HK-2 (cell line): Measurements from ENCODE around the gene PFKL.
A peak's percentile ranks its signal among the peaks of the same experiment; 100 is the strongest.
"Not testable (repeated sequence)": the region's sequence is repeated elsewhere in the genome, so short reads cannot be mapped to it uniquely, and the experiment has no call there.

Experiments
- DNase-seq: peaks from one replicate; pipeline ENCODE4 v3.0.0-alpha.2; 2018; ENCODE audit not compliant: unreplicated experiment

Gene PFKL

GRCh38 chr21:44294391-44295162 is 5.3 kb upstream of the PFKL start:
- DNase-seq, result no peak

GRCh38 chr21:44295163-44295573 is 4.7 kb upstream of the PFKL start:
- DNase-seq, result no peak

- DNase-seq, result no peak
Observed at GRCh38 chr21:44295646-44296045, 4.2 kb upstream of the PFKL start.

DNA sequence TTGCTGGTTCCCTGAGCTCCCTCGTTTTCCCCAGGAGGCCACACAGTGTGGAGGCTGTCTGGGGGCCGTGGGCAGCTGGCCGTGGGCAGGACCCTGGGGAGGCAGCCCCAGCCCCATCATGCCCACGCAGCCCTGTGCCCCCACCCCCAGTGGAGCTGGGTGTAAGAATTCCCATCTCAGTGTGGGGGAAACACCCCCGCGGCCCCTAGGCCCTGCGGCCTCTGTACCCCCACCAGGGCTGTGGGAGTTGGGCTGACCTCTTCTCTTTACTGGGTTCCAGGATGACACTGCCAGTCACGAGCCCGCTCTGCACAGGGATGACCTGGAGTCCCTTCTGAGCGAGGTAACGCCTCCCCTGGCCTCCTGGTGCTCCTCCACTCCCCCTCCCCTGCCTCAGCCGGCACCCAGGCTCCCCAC is 3.7 kb upstream of the PFKL start:
- no peak for DNase-seq

DNA sequence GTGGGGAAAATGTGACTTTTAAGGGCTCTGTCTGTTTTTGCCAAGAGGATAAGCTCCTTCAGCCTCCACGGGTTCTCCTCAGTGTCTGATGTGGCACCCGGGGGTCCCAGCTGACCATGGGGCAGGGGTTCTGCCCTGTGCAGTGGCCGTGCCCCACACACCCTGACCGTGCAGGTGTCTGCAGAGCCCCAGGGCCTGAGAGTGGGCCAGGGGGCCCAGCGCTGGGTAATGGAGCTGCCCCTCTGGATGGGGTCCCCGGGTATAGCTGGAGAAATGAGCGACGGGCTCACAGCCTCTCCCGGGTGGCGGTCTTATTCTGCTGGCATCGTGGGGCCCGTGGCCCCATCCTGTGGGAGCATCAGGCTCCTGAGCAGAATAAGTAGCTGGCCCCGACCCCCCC is 2.9 kb upstream of the PFKL start:
- DNase-seq, result no peak

DNA sequence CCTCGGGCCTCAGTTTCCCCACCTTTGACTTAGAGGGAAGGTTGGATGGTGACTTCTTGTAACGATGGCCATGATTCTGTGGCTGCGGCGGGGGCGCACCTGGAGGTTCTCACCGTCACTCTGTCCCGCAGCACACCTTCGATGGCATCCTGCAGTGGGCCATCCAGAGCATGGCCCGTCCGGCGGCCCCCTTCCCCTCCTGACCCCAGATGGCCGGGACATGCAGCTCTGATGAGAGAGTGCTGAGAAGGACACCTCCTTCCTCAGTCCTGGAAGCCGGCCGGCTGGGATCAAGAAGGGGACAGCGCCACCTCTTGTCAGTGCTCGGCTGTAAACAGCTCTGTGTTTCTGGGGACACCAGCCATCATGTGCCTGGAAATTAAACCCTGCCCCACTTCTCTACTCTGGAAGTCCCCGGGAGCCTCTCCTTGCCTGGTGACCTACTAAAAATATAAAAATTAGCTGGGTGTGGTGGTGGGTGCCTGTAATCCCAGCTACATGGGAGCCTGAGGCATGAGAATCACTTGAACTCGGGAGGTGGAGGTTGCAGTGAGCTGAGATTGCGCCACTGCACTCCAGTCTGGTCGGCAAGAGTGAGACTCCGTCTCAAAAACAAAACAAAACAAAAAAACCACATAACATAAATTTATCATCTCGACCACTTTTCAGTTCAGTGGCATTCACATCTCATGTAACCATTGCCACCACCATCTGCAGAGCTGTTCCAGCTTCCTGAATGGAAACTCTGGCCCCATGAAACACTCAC is 2.1 kb upstream of the PFKL start:
- peak; percentile 71 for DNase-seq

GRCh38 chr21:44298301-44298700 is 1.6 kb upstream of the PFKL start:
- DNase-seq, result no peak

DNA sequence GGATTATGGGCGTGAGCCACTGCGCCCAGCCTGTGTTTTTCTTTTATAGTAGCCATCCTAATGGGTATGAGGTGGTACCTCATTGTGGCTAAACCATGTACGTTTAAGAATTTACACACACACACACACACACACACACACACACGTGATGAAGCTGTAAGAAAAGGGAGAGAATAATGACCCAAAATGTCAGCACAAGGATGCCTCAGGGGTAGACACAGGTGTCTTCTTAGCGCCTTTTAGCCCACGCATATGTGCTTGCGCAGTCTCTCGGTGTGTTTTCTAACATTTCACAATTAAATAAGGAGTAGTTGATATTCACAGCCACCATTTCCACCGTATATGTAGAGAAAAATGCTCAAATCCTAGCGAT is 782 bp upstream of the PFKL start:
- no peak for DNase-seq

DNA sequence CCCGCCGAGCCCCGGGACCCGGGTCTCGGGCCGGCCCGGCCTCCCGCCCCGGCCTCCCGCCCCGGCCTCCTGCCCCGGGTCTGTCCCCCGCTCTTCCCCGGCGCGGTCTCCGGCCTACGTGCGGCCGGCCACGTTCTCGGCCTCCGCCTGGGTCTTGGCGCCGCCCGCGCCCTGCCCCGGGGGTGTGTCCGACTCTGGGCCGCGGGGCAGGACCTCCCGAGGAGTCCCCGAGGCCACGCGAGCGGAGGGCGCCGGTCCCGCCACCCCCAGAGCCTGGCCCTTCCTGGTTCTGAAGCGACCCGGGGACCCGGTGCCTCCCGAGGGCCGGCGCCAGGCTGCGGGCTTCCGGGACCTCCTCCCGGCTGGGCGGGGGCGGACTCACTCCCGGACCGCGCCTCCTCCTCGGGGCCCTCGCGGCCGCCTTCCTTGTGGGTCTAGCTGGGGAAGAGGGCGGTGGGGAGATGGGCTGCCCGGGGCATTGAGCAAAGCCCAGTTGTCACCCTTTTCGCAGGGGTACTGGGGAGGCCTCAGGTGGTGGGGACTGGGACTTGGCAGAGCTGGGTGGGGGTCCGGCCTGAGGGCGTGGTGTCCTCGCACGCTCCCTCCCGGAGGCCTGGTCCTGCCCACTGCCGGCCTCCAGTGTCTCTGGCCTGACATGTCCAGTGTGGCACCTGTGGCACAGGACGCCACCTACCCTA is 558 bp downstream of the PFKL start:
- DNase-seq, result peak; percentile 67

DNA sequence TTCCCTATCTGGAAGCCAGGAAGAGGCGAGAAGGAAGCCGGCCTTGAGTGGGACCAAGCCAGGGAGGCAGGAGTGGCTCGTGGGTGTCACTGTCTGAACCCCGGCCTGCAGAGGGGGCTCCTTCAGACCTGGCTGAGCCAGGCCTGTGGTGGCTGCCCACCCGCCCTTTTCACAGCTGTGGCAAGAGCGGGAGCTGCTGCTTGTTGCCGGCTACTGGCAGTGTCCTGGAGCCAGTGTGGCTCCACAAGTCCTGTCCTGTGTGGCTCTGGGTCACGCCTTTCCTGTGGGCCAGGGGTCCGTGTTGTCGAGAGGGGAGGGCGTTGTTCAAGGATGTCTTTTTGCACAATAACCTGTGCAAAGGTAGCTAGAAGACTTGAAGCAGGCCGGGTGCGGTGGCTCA is 1.3 kb downstream of the PFKL start:
- DNase-seq, result no peak

DNA sequence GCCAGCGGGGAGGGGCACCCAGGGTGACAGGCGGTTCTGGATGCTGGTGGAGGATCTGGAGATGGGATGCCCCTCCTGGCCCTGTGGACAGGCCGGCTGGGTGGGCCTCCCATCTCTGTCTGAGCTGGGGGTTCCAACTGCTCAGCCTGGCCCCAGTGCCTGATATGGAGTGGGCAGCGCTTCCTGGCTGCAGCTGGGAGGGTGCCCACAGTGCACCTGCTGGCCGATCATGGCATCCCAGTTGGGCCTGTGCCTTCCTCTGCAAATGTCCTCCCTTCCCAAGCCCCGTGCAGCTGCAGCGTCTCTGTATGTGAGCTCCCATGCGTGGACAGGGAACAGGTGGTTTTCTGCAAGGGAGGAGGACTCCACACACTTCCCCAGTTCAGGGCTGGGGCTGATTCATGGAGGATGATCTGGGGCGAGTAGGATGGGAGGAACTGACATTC is 2.1 kb downstream of the PFKL start:
- DNase-seq, result no peak

DNA sequence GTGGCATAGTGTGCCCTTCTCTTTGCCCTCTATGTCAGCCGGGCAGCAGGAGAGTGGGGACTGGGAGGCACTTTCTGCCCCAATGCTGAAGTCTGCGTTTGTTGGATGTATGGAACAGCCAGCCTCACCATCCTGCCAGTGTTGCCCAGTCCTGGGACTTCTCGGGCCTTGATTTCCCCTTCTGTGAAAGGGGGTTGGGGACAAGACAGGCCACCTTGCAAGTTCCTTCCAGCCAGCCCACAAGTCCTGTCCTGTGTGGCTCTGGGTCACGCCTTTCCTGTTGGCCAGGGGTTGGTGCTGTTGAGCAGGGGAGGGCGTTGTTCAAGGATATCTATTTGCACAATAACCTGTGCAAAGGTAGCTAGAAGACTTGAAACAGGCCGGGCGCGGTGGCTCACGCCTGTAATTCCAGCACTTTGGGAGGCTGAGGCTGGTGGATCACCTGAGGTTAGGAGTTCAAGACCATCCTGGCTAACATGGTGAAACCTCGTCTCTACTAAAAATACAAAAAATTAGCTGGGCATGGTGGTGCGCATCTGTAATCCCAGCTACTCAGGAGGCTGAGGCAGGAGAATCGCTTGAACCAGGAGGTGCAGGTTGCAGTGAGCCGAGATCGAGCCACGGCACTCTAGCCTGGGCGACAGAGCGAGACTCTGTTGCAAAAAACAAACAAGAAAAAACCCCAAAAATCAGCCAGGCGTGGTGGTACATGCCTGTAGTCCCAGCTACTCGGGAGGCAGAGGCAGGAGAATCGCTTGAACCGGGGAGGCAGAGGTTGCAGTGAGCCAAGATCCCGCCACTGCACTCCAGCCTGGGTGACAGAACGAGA is 2.9 kb downstream of the PFKL start:
- DNase-seq, result not testable (repeated sequence)

DNA sequence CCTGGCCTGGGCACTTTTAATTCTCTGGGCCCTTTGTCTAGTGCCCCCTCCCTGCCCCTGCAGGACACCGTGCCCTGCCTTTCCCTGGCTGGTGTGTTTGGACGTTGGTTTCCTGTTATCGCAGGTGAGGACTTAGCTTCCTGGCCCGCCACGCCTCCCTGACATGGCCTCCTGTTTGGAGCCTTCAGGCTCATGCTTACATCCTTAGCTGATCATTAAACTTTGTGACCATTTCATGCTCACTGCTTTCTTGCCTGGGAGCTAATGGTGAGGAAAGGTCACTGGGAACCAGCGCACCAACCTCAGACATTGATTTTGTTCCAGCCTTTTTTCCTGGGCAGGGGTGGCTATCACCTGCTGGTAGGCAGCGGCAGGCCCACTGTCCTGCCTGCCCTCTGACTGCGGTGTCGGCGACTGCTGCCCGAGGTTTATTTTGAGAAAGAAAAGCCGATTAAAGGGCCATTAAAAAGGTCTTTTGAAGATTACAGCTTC is 3.7 kb downstream of the PFKL start:
- peak; percentile 44 for DNase-seq

- no peak for DNase-seq
Observed at GRCh38 chr21:44304011-44304616, 4.3 kb downstream of the PFKL start.

DNA sequence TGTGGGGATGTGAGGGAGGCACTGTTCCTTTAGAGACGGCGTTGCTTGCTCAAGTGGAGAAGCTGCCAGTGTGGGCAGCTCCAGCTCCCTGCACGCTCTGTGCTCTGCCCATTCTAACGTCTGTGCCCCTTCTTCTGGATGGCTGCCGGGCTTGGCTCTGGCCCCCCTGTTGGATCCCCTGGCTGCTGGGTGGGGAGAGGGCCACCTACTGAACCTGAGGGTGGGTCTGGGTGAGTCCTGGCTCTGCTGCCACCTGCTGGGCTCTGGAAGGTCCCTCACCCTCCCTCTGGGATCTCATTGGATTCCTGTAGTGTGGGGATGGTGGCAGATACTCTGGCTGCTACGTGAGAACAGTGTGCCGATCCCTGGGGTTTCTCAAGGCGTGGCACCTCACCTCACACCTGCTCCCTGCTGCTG is 5.0 kb downstream of the PFKL start:
- DNase-seq, result peak; percentile 17

DNA sequence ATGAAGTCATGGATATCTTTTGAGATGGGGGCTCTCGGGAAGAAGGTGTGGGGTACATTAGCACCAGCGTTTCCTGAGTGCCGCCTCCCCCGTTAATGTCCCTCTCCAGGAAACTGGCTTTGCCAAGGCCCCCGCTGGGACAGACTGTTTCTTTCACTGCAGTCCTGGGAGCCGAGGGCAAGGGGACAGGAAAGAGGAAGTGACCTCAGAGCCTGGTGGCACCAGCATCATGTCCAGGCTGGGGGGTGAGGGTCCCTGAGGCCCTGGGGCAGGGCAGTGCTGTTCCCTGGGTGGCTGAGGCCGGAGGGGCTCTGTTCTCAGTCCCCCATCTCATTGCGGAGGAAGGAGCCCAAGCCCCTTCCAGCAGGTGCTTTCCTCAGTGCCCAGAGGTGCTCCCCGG is 5.8 kb downstream of the PFKL start:
- no peak for DNase-seq

DNA sequence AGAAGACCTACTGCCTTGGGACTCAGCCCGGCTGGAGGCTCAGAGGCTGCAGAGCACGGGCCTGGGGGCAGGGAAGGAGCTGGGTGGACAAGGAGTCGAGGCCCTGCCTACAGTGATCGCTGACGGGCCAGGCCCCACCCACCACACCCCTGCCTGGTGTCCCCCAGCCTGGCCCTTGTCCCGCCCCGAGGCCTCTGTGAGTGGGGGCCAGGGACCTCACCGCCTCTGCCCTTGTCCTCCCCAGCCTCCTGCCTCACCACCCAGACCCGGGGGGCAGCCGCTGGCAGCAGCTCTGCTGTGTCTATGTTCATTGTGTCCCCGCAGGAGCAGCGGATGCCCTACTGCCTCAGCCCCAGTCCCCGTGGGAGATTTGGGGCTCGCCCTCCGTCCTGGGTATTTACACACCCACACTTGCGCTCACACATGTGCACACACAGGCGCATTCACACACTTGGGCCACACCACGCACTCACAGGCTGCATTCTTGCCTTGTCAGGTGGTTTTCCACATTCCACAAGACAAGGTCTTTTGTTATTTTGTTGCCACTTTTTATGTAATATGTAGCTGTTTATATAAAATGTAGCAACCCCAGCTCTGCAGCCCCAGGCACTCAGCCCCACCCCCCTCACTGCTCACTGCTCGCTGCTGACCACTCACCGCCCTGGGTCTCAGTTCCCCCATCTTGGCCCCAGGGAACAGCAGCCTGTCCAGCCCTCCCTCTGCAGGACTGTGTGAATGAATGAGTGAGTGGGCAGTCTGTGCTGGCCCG is 7.3 kb downstream of the PFKL start:
- DNase-seq, result no peak

- DNase-seq, result no peak
Observed at GRCh38 chr21:44310628-44311507, 11.0 kb downstream of the PFKL start.

DNA sequence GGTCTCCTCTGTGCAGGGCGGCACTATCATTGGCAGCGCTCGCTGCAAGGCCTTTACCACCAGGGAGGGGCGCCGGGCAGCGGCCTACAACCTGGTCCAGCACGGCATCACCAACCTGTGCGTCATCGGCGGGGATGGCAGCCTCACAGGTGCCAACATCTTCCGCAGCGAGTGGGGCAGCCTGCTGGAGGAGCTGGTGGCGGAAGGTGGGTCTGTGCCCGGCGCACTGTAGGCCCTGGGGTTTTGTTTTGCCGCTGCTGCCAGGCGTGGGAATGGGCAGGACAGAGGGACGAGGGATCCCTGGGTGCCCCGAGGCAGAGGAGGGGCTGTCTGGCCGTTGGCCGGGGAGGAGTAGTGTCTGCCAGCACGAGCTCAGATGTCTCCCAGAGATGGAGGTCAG is 12.2 kb downstream of the PFKL start:
- DNase-seq, result no peak
